ENCODE measurements around the gene CLDN19. TPM values are rescaled to one million over a fixed set of nuclear protein-coding genes. Genes with fewer than 3 reads are reported as not detected.

CLDN19 gene
- total and polyA plus RNA-seq, 4 experiments from 2014 or later = not detected

DNA sequence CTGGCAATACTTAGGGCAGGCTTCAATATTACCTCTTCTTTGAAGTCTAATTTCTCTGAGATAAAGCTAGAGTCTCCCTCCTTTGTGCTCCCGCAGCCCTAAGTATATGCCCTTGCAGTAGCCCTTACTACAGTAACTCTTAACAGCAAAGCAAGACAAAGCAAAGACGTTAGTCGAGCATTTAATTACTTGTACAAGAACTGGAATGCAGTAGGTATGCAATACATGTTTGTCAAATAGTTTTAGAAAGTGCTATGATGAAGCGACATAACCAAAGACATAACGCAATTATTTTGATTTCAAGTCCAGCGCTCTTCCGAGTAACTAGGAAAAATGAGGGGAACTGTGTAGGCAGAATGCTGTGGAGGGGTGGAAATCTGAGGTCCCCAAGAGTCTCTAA, 25.2 kb upstream of the CLDN19 start:
- Mint-ChIP-seq H3K27me3 (no peaks in the 10 kb centered on the region), H3K36me3 (peaks cover 4 to 15% of the 10 kb centered on the region in 2 donors), H3K4me3 (no peak overlapping the region), H3K9me3 (no peaks in the 10 kb centered on the region), H3K4me1 (peaks cover 12 to 35% (median 20%) of the 10 kb centered on the region in 4 donors), H3K27ac (no peak overlapping the region)
- no peaks in the 10 kb centered on the region for H3K36me3 ChIP-seq (ENCODE audit: insufficient read depth, low read length)
- peak overlapping the region; percentile 67 to 98 for H3K4me3 ChIP-seq (ENCODE audit: low read length in 2 of 2)
- ChIA-PET POLR2A (ENCODE audit: partially characterized antibody) (interaction anchor here (1.5 to 3.8 kb wide), 9 partner anchors 7 to 308 kb away, joined by 3 to 72 read pairs (median 16); partner anchors contain the start of genes ERMAP, PPCS, PPIH and SVBP), CTCF (ENCODE audit: partially characterized antibody) (interaction anchor here (0.9 to 3.7 kb wide), 7 partner anchors 8 to 427 kb away, joined by 3 to 27 read pairs (median 15); partner anchors contain the start of gene ZNF691)
- intact Hi-C loops (cut with micrococcal nuclease) = loop anchor here (5.0 kb wide), 1 partner anchor 407 kb away; the partner anchor contains the start of genes CFAP57 and EBNA1BP2
- H3K9me3 ChIP-seq (ENCODE audit: control insufficient read depth in 1 of 2, low read length in 2 of 2) = no peaks in the 10 kb centered on the region
- no peaks in the 10 kb centered on the region for H3K27me3 ChIP-seq (ENCODE audit: insufficient read depth, low read length)
- H3K27ac ChIP-seq (ENCODE audit: low read depth, low read length) = no peak overlapping the region
- no peak for DNase-seq
- H3K4me1 ChIP-seq (ENCODE audit: insufficient read depth, low read length) = peaks cover 44% of the 10 kb centered on the region

DNA sequence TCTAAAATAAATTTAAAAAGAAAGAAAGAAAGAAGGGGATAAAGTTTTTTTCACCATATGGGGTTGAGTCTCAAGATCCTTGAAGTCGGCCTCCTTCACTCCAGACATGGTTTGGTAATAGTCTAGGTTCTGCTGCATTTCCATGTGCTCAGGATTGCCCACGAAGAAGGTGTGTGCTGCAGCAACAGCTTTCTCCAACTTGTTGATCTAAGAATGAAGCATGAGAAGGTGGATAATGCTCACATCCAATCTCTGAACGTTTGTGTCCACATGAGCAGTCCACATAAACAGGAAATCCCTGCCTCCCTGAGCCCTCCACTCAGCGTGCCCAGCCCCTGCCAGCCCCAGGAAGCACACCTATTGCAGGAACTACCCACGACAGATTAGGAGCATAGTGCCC, 22.2 kb upstream of the CLDN19 start:
- H3K36me3 Mint-ChIP-seq = peaks cover 13 to 24% of the 10 kb centered on the region in 2 donors
- Histone ChIP-seq H3K27ac (ENCODE audit: low read depth, low read length) (no peak overlapping the region), H3K36me3 (ENCODE audit: insufficient read depth, low read length) (peaks cover 21% of the 10 kb centered on the region), H3K4me1 (ENCODE audit: insufficient read depth, low read length) (peaks cover 18% of the 10 kb centered on the region), H3K4me3 (ENCODE audit: low read length in 2 of 2) (no peak overlapping the region), H3K9me3 (ENCODE audit: control insufficient read depth in 1 of 2, low read length in 2 of 2) (no peaks in the 10 kb centered on the region), H3K27me3 (ENCODE audit: insufficient read depth, low read length) (no peaks in the 10 kb centered on the region)
- CTCF ChIA-PET (ENCODE audit: partially characterized antibody) = interaction anchor here (1.3 kb wide), 1 partner anchor 11 kb away, joined by 4 read pairs; no protein-coding TSS in a partner anchor
- intact Hi-C loops (cut with micrococcal nuclease) = no loop called here
- H3K4me3 Mint-ChIP-seq = no peak overlapping the region
- H3K27ac Mint-ChIP-seq = peak overlapping the region in 1 of 7 donors; percentile 59
- H3K9me3 Mint-ChIP-seq = no peaks in the 10 kb centered on the region
- POLR2A ChIA-PET (ENCODE audit: partially characterized antibody) = no interaction called here
- DNase-seq = no peak
- peaks cover 0 to 6% (median 2%) of the 10 kb centered on the region in 4 donors for H3K4me1 Mint-ChIP-seq
- no peaks in the 10 kb centered on the region for H3K27me3 Mint-ChIP-seq

DNA sequence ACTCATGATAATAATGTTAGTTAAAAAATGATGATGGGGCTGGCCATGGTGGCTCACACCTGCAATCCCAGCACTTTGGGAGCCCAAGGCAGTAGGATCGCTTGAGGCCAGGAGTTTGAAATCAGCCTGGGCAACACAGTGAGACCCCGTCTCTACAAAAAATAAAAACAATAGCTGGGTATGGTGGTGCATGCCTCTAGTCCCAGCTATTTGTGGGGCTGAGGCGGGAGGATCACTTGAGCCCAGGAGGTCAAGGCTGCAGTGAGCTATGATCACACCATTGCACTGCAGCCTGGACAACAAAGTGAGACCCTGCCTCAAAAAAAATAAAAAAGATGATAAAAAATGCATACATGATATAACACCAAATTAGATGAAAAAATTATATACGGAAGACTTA, 21.5 kb upstream of the CLDN19 start:
- H3K4me1 Mint-ChIP-seq = peaks cover 0 to 5% (median 2%) of the 10 kb centered on the region in 4 donors
- Histone ChIP-seq H3K9me3 (ENCODE audit: control insufficient read depth in 1 of 2, low read length in 2 of 2) (no peaks in the 10 kb centered on the region), H3K27ac (ENCODE audit: low read depth, low read length) (no peak overlapping the region), H3K4me3 (ENCODE audit: low read length in 2 of 2) (no peak overlapping the region), H3K36me3 (ENCODE audit: insufficient read depth, low read length) (peaks cover 27% of the 10 kb centered on the region), H3K4me1 (ENCODE audit: insufficient read depth, low read length) (peaks cover 18% of the 10 kb centered on the region), H3K27me3 (ENCODE audit: insufficient read depth, low read length) (no peaks in the 10 kb centered on the region)
- no peak overlapping the region for H3K4me3 Mint-ChIP-seq
- H3K27me3 Mint-ChIP-seq = no peaks in the 10 kb centered on the region
- DNase-seq = no peak
- intact Hi-C loops (cut with micrococcal nuclease) = no loop called here
- CTCF ChIA-PET (ENCODE audit: partially characterized antibody) = interaction anchor here (0.6 kb wide), 1 partner anchor 154 kb away, joined by 3 read pairs; no protein-coding TSS in a partner anchor
- POLR2A ChIA-PET (ENCODE audit: partially characterized antibody) = no interaction called here
- H3K27ac Mint-ChIP-seq = no peak overlapping the region
- H3K36me3 Mint-ChIP-seq = peaks cover 20 to 27% of the 10 kb centered on the region in 2 donors
- H3K9me3 Mint-ChIP-seq = no peaks in the 10 kb centered on the region

DNA sequence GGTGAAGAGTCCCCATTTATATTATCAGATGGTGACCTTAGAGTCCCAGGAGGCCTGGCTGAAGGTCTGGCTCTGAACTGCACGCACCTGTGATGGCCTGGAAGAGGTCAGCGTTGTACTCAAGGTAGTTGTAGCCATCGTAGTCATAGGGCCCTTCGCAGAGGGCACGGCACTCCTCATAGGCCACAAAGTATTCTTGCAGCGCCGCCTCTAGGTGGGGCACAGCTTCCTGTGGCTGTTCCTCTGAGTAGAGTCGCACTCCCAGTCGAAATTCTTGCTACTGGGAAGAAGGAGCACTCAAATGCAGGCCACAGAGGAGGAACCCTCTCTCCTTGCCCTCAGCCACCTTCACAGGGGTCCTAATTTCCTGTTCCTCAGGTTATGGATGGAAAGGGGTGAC, 19.1 kb upstream of the CLDN19 start:
- Histone ChIP-seq H3K9me3 (ENCODE audit: control insufficient read depth in 1 of 2, low read length in 2 of 2) (no peaks in the 10 kb centered on the region), H3K27me3 (ENCODE audit: insufficient read depth, low read length) (no peaks in the 10 kb centered on the region), H3K27ac (ENCODE audit: low read depth, low read length) (no peak overlapping the region), H3K4me1 (ENCODE audit: insufficient read depth, low read length) (no peaks in the 10 kb centered on the region), H3K4me3 (ENCODE audit: low read length in 2 of 2) (no peak overlapping the region), H3K36me3 (ENCODE audit: insufficient read depth, low read length) (peaks cover 49% of the 10 kb centered on the region)
- Mint-ChIP-seq H3K4me3 (no peak overlapping the region), H3K9me3 (no peaks in the 10 kb centered on the region), H3K27ac (peak overlapping the region in 3 of 7 donors; percentile 22 to 53 (median 41)), H3K4me1 (peaks cover 0 to 7% (median under 1%) of the 10 kb centered on the region in 4 donors), H3K27me3 (no peaks in the 10 kb centered on the region), H3K36me3 (peaks cover 42 to 48% of the 10 kb centered on the region in 2 donors)
- intact Hi-C loops (cut with micrococcal nuclease) = no loop called here
- POLR2A ChIA-PET (ENCODE audit: partially characterized antibody) = interaction anchor here (3.1 kb wide), 1 partner anchor 8 kb away, joined by 16 read pairs; the partner anchor contains the start of genes C1orf50 and P3H1
- CTCF ChIA-PET (ENCODE audit: partially characterized antibody) = interaction anchor here (0.7 to 2.9 kb wide), 4 partner anchors 8 to 94 kb away, joined by 3 to 18 read pairs (median 5); partner anchors contain the start of genes C1orf50 and P3H1
- no peak for DNase-seq

DNA sequence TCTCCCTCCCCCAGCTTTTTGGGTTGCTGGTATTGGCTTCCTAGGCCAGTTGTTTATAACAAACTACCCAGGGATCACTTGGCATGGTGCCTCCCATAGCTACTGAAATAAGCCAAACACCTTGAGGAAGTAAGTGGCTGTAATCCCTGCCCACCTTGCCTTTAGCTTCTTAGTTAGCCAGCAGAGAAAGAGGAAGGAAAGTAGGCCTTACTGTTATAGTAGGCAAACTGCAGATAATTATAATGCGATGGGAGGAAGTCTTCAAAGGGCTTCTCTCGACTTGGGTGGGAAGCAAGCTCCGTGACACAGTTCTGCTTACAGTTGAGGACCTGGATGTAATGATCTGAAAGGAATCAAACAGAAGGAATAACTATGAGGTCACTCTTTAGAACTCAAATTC, 18.6 kb upstream of the CLDN19 start:
- H3K27ac ChIP-seq (ENCODE audit: low read depth, low read length) = no peak overlapping the region
- Mint-ChIP-seq H3K4me1 (peaks cover 0 to 10% (median under 1%) of the 10 kb centered on the region in 4 donors), H3K27me3 (no peaks in the 10 kb centered on the region), H3K27ac (no peak overlapping the region), H3K9me3 (no peaks in the 10 kb centered on the region), H3K36me3 (peaks cover 46 to 53% of the 10 kb centered on the region in 2 donors), H3K4me3 (no peak overlapping the region)
- no peak for DNase-seq
- intact Hi-C loops (cut with micrococcal nuclease) = no loop called here
- no peaks in the 10 kb centered on the region for H3K4me1 ChIP-seq (ENCODE audit: insufficient read depth, low read length)
- peaks cover 52% of the 10 kb centered on the region for H3K36me3 ChIP-seq (ENCODE audit: insufficient read depth, low read length)
- no peaks in the 10 kb centered on the region for H3K27me3 ChIP-seq (ENCODE audit: insufficient read depth, low read length)
- H3K9me3 ChIP-seq (ENCODE audit: control insufficient read depth in 1 of 2, low read length in 2 of 2) = no peaks in the 10 kb centered on the region
- ChIA-PET POLR2A (ENCODE audit: partially characterized antibody) (interaction anchor here (3.1 kb wide), 1 partner anchor 9 kb away, joined by 16 read pairs; the partner anchor contains the start of genes C1orf50 and P3H1), CTCF (ENCODE audit: partially characterized antibody) (interaction anchor here (1.3 to 2.9 kb wide), 3 partner anchors 8 to 67 kb away, joined by 3 to 18 read pairs (median 7); partner anchors contain the start of genes C1orf50 and P3H1)
- H3K4me3 ChIP-seq (ENCODE audit: low read length in 2 of 2) = no peak overlapping the region

DNA sequence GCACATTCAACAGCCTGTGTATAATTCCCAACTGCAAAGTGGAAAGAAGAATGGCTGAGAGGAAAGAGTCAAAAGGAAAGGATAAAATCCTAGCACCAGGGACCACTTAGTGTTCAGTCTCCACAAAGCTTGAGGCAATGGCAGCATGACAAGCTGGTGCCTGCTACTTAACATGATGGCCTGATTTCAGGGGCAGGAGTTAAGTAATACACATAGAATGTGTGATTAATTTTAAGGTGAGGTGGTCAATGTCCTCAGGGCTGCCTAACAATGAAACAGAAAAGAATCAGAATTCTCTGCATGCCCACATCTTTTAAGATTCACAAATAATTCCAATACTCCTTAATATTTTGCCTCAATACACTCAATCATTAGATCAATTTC, 17.8 kb upstream of the CLDN19 start:
- Mint-ChIP-seq H3K27me3 (no peaks in the 10 kb centered on the region), H3K4me1 (peaks cover 0 to 10% (median under 1%) of the 10 kb centered on the region in 4 donors), H3K4me3 (no peak overlapping the region), H3K9me3 (no peaks in the 10 kb centered on the region), H3K36me3 (peaks cover 51 to 60% of the 10 kb centered on the region in 2 donors), H3K27ac (no peak overlapping the region)
- peaks cover 58% of the 10 kb centered on the region for H3K36me3 ChIP-seq (ENCODE audit: insufficient read depth, low read length)
- intact Hi-C loops (cut with micrococcal nuclease) = no loop called here
- no peaks in the 10 kb centered on the region for H3K9me3 ChIP-seq (ENCODE audit: control insufficient read depth in 1 of 2, low read length in 2 of 2)
- ChIA-PET CTCF (ENCODE audit: partially characterized antibody) (interaction anchor here (0.6 to 2.9 kb wide), 5 partner anchors 9 to 67 kb away, joined by 3 to 18 read pairs (median 3); partner anchors contain the start of genes C1orf50 and P3H1), POLR2A (ENCODE audit: partially characterized antibody) (interaction anchor here (3.1 kb wide), 1 partner anchor 9 kb away, joined by 16 read pairs; the partner anchor contains the start of genes C1orf50 and P3H1)
- H3K27me3 ChIP-seq (ENCODE audit: insufficient read depth, low read length) = no peaks in the 10 kb centered on the region
- no peak overlapping the region for H3K4me3 ChIP-seq (ENCODE audit: low read length in 2 of 2)
- no peak overlapping the region for H3K27ac ChIP-seq (ENCODE audit: low read depth, low read length)
- H3K4me1 ChIP-seq (ENCODE audit: insufficient read depth, low read length) = no peaks in the 10 kb centered on the region
- no peak for DNase-seq

Measured in CD4-positive, alpha-beta memory T cell (primary cell).